Lower leg skin (tissue), 4 donors: ENCODE data around the gene DHRS13. TPM values are rescaled to one million over a fixed set of nuclear protein-coding genes. Genes with fewer than 3 reads are reported as not detected.

Source experiments
- DNase-seq, 2 donors: peaks; one replicate each; pipeline ENCODE4 v3.0.0-alpha.2; 2019; ENCODE audit warnings: low spot score in 2 of 2
- H3K4me3 ChIP-seq: fragments of 200-600 bp; sonication (generic); 2 replicates; pipeline ENCODE4 v1.5.1; 2017; ENCODE audit warnings: mild to moderate bottlenecking, low read depth; ENCODE audit not compliant: poor library complexity, severe bottlenecking
- CTCF ChIP-seq, 3 donors: fragments of 450-650 bp; IDR thresholded peaks; one replicate each; pipeline ENCODE4 v1.5.1; 2016; ENCODE audit warnings: antibody characterized with exemption in 3 of 3, mild to moderate bottlenecking in 3 of 3, moderate library complexity in 2 of 3
- POLR2A ChIP-seq, 2 donors: fragments of 450-650 bp; IDR thresholded peaks; one replicate each; pipeline ENCODE4 v1.6.1; 2016 to 2017; ENCODE audit warnings: antibody characterized with exemption in 2 of 2, mild to moderate bottlenecking in 1 of 2, moderate library complexity in 1 of 2
- WGBS, 2 donors: methylation state at CpG; one replicate each; pipeline ENCODE4 v1.1.5; 2018; 5-methylcytosine and 5-hydroxymethylcytosine counted together
- intact Hi-C: fragments of 100-400 bp; cut with DNase I; formaldehyde crosslinking; loops from one replicate; pipeline ENCODE4 v1.15.0; 2023; ENCODE audit warnings: low total_unique reads
- total RNA-seq, 4 donors: library from RNA; depleted of rRNA; stranded (reverse); fragments of >200 nt; gene quantifications; one replicate each; pipeline ENCODE4 v1.1.0, GENCODE V29; 2016

Gene DHRS13
- total RNA-seq, 4 donors from 2014 or later, result 19.2 to 22.9 (median 19.5) TPM

GRCh38 chr17:28860363-28860808 is 42.5 kb downstream of the DHRS13 start:
- WGBS, 2 donors, result 96 to 99% methylated on average over 4 of the region's 4 CpGs
- intact Hi-C loops, result no loop called here
- no peak overlapping the region for H3K4me3 ChIP-seq
- no peak for DNase-seq
- TF ChIP-seq CTCF (IDR thresholded peaks at IDR 0.05) (no peak), POLR2A (IDR thresholded peaks at IDR 0.05) (no peak)

DNA sequence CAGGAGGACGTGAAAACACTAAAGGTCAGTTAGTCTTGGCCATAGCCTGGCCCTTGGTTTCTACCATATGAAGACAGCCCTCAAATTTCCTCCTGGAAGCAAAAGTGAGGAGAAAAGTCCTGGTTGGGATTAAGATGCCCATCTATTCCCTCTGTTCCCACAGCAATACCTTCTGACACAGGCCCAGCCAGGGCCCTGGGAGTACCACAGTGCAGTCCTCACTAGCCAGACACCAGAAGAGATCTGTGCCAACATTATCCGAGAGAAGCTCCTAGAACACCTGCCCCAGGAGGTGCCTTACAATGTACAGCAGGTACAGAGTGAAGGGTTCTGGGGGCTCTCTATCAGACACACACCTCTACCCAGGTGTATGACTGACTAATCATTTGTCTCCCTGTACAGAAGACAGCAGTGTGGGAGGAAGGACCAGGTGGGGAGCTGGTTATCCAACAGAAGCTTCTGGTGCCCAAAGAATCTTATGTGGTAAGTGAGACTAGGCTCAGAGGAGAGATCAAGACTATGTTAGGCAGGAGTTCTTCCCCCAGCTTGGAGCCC is 44.0 kb downstream of the DHRS13 start:
- 43 to 50% methylated on average over 2 of the region's 2 CpGs for WGBS, 2 donors
- DNase-seq, result no peak
- intact Hi-C loops, result no loop called here
- no peak for TF ChIP-seq CTCF (IDR thresholded peaks at IDR 0.05)
- no peak for TF ChIP-seq POLR2A (IDR thresholded peaks at IDR 0.05)
- no peak overlapping the region for H3K4me3 ChIP-seq

- no peak for DNase-seq
- 92 to 97% methylated on average over 3 of the region's 3 CpGs for WGBS, 2 donors
- H3K4me3 ChIP-seq, result no peak overlapping the region
- TF ChIP-seq CTCF (IDR thresholded peaks at IDR 0.05) (no peak), POLR2A (IDR thresholded peaks at IDR 0.05) (no peak)
- intact Hi-C loops, result no loop called here
Observed at GRCh38 chr17:28857905-28858800, 44.7 kb downstream of the DHRS13 start.

- intact Hi-C loops, result no loop called here
- no peak overlapping the region for H3K4me3 ChIP-seq
- WGBS, 2 donors, result 92 to 100% methylated on average over 5 of the region's 5 CpGs
Observed at GRCh38 chr17:28856028-28856574, 46.8 kb downstream of the DHRS13 start.

GRCh38 chr17:28855336-28855679 is 47.6 kb downstream of the DHRS13 start:
- no peak for DNase-seq
- 18 to 19% methylated on average over 5 of the region's 5 CpGs for WGBS, 2 donors
- intact Hi-C loops, result no loop called here
- peak overlapping the region; percentile 85 for H3K4me3 ChIP-seq
- TF ChIP-seq CTCF (IDR thresholded peaks at IDR 0.05) (no peak), POLR2A (IDR thresholded peaks at IDR 0.05) (no peak)

More at GRCh38 chr17:28856028-28856574, 46.8 kb downstream of the DHRS13 start:
- no peak for DNase-seq
- TF ChIP-seq CTCF (IDR thresholded peaks at IDR 0.05) (no peak), POLR2A (IDR thresholded peaks at IDR 0.05) (no peak)
